HG03159 (cell line): Measurements from ENCODE around the gene NELFE.
"Not testable (repeated sequence)": the region's sequence is repeated elsewhere in the genome, so short reads cannot be mapped to it uniquely, and the experiment has no call there.

ENCODE experiments used
- ATAC-seq: cut with Tn5 transposase; IDR thresholded peaks from one replicate; pipeline ENCODE4 v1.9.1; 2021; ENCODE audit warnings: mild to moderate bottlenecking, moderate library complexity; ENCODE audit not compliant: unreplicated experiment

The NELFE gene

DNA sequence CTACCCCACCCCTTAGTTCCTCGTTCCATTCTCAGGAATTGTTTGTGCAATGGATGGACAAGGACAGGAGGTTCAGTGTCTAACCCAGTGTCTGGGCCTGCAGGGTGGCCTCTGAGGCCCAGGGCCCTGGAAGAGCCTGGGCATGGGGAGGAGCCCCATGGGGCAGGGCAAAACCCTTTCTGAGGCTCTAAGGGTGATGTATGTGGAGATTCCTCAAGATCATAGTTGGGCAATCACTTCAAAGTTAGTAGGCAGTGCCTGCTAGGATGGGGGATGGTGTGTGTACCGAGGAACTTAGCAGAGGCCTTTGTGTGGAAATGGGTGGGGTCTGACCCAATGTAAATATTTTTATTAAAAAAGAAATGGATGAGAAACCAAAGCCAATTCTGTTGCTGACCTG, 38.0 kb downstream of the NELFE start:
- ATAC-seq, result no peak

- no peak for ATAC-seq
Observed at GRCh38 chr6:31919624-31920303, 39.0 kb downstream of the NELFE start.

GRCh38 chr6:31918069-31918720, 40.6 kb downstream of the NELFE start:
- no peak for ATAC-seq

DNA sequence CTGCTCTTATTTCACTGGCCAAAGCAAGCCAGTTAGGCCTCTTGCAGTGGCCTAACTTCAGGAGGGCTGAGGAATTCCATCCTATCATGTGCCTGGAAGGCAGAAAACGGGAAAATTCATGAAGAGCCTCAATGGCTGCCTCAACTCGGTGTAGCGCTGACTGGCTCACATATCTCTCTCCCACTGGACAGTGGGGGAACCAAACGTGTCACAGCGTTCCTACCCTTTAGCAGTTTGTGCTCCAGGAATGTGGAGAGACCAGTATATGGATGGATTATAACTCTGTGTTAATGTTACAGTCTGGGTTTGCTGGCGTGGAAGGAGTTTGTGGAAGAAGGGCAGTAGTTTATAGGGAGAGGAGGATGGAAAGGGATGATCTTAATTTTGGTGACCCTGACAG, 43.0 kb downstream of the NELFE start:
- no peak for ATAC-seq

DNA sequence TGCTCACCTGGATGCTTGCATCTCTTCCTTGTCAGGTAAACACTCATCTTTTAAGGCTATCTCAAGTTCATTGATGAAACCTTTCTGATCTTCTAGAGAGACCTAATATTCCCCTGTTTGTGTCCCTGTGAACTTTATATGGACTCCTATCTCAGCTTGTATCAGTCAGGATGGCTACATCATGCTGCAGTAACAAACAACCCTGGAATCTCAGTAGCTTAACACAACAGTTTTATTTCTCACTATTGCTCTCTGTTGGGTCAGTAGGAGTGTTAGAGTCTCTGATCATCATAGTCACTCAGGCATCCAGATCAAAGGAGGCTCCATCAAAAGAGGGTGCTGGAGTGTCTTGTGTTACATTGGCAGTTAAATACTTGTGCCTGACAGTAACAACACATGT, 43.4 kb downstream of the NELFE start:
- no peak for ATAC-seq

- no peak for ATAC-seq
Observed at GRCh38 chr6:31911826-31912585, 46.8 kb downstream of the NELFE start.

DNA sequence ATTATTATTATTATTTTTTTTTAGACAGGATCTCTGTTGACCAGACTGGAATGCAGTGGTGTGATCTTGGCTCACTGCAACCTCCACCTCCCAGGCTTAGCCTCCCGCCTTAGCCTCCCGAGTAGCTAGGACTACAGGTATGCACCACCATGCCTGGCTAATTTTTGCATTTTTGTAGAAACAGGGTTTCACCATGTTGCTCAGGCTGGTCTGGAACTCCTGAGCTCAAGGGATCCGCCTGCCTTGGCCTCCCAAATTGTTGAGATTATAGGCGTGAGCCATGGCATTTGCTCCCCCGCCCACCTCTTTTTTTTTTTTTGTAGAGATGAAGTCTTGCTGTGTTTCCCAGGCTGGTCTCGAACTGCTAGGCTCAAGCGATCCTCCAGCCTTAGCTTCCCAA, 49.5 kb downstream of the NELFE start:
- not testable (repeated sequence) for ATAC-seq

DNA sequence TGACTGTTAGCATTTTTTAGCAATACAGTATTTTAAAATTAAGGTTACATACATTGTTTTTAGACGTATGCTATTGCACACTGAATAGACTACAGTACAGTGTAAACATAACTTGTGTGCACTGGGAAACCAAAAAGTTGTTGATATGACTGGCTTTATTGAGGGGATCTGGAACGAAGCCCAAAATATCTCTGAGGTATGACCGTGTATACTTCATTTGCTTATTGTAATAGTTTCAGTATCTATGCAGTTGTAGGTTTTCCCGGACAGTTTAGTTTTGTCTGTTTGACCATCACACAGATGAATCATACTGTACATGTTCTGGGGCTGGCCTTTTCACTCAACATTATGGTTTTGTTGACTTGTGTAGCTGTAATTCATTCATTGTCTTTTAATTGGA, 50.0 kb downstream of the NELFE start:
- no peak for ATAC-seq

GRCh38 chr6:31908255-31908654, 50.5 kb downstream of the NELFE start:
- ATAC-seq, result not testable (repeated sequence)

DNA sequence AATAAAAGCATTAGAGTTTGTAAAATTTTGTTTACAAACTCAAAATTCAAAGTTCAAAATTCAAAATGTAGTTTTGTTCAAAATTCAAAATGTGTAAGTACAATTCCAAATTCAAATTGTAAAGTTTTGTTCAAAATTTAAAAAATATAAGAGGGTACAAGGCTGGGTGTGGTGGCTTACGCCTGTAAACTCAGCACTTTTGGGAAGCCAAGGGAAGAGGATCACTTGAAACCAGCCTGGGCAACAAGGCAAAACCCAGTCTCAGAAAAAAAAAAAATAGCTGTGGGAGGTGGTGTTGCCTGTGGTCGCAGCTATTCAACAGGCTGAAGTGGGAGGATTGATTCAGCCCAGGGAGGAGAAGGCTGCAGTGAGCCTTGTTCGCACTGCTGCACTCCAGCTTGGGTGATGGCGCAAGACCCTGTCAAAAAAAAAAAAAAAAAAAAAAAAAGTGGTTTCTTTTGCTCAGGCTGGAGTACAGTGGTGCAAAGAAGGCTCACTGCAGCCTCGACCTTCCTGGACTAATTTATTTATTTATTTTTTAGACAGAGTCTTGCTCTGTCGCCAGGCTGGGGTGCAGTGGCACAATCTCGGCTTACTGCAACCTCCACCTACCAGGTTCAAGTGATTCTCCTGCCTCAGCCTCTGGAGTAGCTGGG, 51.5 kb downstream of the NELFE start:
- ATAC-seq, result no peak

GRCh38 chr6:31906727-31907126, 52.0 kb downstream of the NELFE start:
- not testable (repeated sequence) for ATAC-seq

- no peak for ATAC-seq
Observed at GRCh38 chr6:31906122-31906521, 52.6 kb downstream of the NELFE start.

DNA sequence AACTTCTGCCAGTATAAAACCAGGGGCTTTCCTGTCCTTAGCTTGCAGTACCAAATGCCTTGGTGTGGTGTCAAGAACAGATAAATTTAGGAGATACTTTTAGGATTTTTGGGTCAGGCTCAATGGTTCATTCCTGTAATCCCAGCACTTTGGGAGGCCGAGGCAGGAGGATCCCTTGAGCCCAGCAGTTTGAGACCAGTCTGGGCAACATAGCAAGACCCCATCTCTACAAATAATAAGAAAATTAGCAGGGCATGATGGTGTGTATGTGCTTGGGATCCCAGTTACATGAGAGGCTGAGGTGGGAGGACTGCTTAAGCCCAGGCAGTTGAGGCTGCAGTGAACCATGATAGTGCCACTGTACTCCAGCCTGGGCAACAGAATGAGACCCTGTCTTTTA, 53.7 kb downstream of the NELFE start:
- no peak for ATAC-seq

GRCh38 chr6:31903957-31904356, 54.8 kb downstream of the NELFE start:
- ATAC-seq, result no peak
